ENCODE results near the gene EGLN1.

DNA sequence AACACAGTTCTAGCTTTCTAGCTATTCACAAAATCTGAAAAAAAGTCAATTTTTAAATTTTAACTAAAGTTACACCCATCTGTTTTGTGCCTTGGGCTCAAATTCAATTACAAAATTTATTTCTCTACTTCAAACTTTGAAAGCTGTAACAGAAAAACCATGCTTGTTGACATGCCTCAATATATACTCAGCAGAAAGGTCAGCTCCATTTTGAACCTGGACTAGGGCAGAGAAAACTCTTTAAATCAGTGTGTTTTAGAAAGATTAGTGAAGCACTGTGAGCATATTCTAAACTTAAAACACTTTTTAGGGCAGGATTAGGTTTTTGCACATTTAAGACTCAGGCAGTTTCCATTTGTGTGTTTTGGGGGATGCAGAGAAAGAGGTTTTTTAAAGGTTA is 49.6 kb downstream of the EGLN1 start:
- TF ChIP-seq CTCF (IDR thresholded peaks at IDR 0.05) = no peak
- no peak for TF ChIP-seq POLR2A (IDR thresholded peaks at IDR 0.05)

Data from thyroid gland (tissue), 4 donors.